Mammary epithelial cell (primary cell): Measurements from ENCODE around the gene ACOT8.

ENCODE experiments used
- CTCF ChIP-seq, 2 donors: IDR thresholded peaks in 1 of 2; conservative IDR thresholded peaks in 1 of 2; 2 replicates each; pipeline ENCODE4 v1.5.1; 2011 to 2012; ENCODE audit warnings: inconsistent platforms in 2 of 2, low read length in 2 of 2, mild to moderate bottlenecking in 2 of 2, control low read depth in 1 of 2, low read depth in 1 of 2; ENCODE audit not compliant: insufficient read depth in 1 of 2; ENCODE audit errors: extremely low read depth in 1 of 2
- EZH2 ChIP-seq: IDR thresholded peaks from 2 replicates; pipeline ENCODE4 v1.6.1; 2012; ENCODE audit warnings: low read length, inconsistent platforms, borderline replicate concordance

GRCh38 chr20:45848969-45849582 lies 8.1 kb downstream of the ACOT8 start:
- TF ChIP-seq CTCF (conservative IDR thresholded peaks at IDR 0.05 in 1 of 2, IDR thresholded peaks at IDR 0.05 in 1 of 2; ENCODE audit: extremely low read depth in 1 of 2, insufficient read depth in 1 of 2, low read depth in 1 of 2, low read length in 2 of 2): no peak
- no peak for TF ChIP-seq EZH2
